ENCODE results near the gene CELSR1.

- TF ChIP-seq RARB (CRISPR knock-in tag; IDR thresholded peaks at IDR 0.05): no peak
- TF ChIP-seq ARNTL (CRISPR knock-in tag; IDR thresholded peaks at IDR 0.05; ENCODE audit: borderline replicate concordance, low read depth): no peak
- no peak for TF ChIP-seq ZFP30 (CRISPR knock-in tag; IDR thresholded peaks at IDR 0.05)
- no peak for TF ChIP-seq BACH2 (CRISPR knock-in tag; IDR thresholded peaks at IDR 0.05; ENCODE audit: borderline replicate concordance)
- no peak for TF ChIP-seq POU6F1 (CRISPR knock-in tag; IDR thresholded peaks at IDR 0.05; ENCODE audit: borderline replicate concordance, low read depth)
- no peak for TF ChIP-seq OSR1 (CRISPR knock-in tag; IDR thresholded peaks at IDR 0.05)
- no peak for TF ChIP-seq CREB5 (CRISPR knock-in tag; IDR thresholded peaks at IDR 0.05; ENCODE audit: low read depth)
- TF ChIP-seq PATZ1 (CRISPR knock-in tag; IDR thresholded peaks at IDR 0.05; ENCODE audit: borderline replicate concordance): no peak
- TF ChIP-seq ZNF70 (CRISPR knock-in tag; IDR thresholded peaks at IDR 0.05): no peak
- TF ChIP-seq TSHZ2 (CRISPR knock-in tag; IDR thresholded peaks at IDR 0.05): no peak
- no peak for TF ChIP-seq CSRNP3 (CRISPR knock-in tag; IDR thresholded peaks at IDR 0.05)
- no peak for TF ChIP-seq ISL1 (CRISPR knock-in tag; IDR thresholded peaks at IDR 0.05)
- TF ChIP-seq CSDC2 (CRISPR knock-in tag; IDR thresholded peaks at IDR 0.05): no peak
These were observed 34.8 kb downstream of the CELSR1 start for GRCh38 chr22:46502440-46503175.
